ENCODE data around the gene VAV3.

GRCh38 chr1:107640207-107640606 lies 324.8 kb downstream of the VAV3 start:
- TF ChIP-seq CREB5 (CRISPR knock-in tag; IDR thresholded peaks at IDR 0.05), result no peak
- no peak for TF ChIP-seq ZNF24 (IDR thresholded peaks at IDR 0.05)
- TF ChIP-seq FOSL1 (tag; conservative IDR thresholded peaks at IDR 0.05), result no peak
- no peak for TF ChIP-seq RNF2 (IDR thresholded peaks at IDR 0.05)
- TF ChIP-seq CTCF (IDR thresholded peaks at IDR 0.05 in 2 of 3, conservative IDR thresholded peaks at IDR 0.05 in 1 of 3; ENCODE audit: insufficient read depth in 2 of 3, low read depth in 1 of 3, low read length in 3 of 3), result no peak
- TF ChIP-seq ATF1 (CRISPR knock-in tag; IDR thresholded peaks at IDR 0.05), result no peak
- TF ChIP-seq ATF1 (tag; IDR thresholded peaks at IDR 0.05), result no peak
- no peak for TF ChIP-seq NR2C2 (CRISPR knock-in tag; IDR thresholded peaks at IDR 0.05)
- no peak for TF ChIP-seq NR2C2 (tag; IDR thresholded peaks at IDR 0.05)
- no peak for TF ChIP-seq EZH2 (IDR thresholded peaks at IDR 0.05; ENCODE audit: borderline replicate concordance, low read depth, low read length)
- TF ChIP-seq ZBTB26 (CRISPR knock-in tag; IDR thresholded peaks at IDR 0.05), result no peak
- TF ChIP-seq MAZ (CRISPR knock-in tag; conservative IDR thresholded peaks at IDR 0.05 in 1 of 2, IDR thresholded peaks at IDR 0.05 in 1 of 2), result no peak
- TF ChIP-seq ZNF609 (CRISPR knock-in tag; IDR thresholded peaks at IDR 0.05; ENCODE audit: borderline replicate concordance), result no peak
